Measurements from ENCODE around the gene CCL22.

The CCL22 gene

DNA sequence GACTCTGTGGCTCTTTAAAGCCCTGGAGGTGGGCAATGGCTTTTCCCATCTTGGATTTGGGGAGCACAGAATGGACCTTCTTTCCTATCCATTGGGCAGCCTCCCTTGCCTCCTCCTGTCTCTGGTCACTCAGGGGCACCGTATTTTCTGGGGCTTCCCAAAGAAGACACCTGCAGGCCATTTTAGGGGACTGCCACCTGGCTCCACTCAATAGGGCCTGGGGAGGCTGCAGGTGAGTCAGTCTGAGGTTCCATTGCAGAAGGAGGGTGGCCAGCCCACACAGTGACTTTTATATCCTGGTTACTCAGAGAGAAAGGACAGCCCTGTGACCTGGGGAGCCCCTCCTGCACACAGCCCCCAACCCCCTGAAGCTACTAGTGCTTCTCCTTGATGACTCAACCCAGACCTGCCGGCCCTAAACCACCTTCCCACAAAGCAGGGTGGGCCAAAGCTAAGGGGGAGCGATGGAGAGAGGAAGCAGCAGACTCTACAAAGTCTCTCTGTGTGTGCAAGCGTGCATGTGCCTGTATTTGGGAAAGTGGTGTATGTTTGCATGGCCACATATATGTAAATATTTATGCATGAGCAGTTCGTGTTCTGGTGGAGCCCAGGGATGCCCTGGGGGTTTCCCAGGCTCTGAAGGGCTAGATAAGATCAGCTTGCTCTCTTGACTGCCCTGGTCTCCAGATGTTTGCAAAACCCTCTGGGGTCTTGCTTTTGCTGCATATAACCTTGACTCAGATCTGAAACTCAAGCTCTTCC, 18.7 kb downstream of the CCL22 start:
- TF ChIP-seq, protein P1, sequence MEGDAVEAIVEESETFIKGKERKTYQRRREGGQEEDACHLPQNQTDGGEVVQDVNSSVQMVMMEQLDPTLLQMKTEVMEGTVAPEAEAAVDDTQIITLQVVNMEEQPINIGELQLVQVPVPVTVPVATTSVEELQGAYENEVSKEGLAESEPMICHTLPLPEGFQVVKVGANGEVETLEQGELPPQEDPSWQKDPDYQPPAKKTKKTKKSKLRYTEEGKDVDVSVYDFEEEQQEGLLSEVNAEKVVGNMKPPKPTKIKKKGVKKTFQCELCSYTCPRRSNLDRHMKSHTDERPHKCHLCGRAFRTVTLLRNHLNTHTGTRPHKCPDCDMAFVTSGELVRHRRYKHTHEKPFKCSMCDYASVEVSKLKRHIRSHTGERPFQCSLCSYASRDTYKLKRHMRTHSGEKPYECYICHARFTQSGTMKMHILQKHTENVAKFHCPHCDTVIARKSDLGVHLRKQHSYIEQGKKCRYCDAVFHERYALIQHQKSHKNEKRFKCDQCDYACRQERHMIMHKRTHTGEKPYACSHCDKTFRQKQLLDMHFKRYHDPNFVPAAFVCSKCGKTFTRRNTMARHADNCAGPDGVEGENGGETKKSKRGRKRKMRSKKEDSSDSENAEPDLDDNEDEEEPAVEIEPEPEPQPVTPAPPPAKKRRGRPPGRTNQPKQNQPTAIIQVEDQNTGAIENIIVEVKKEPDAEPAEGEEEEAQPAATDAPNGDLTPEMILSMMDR (IDR thresholded peaks at IDR 0.05), result no peak
- peak overlapping the region; percentile 49 to 52 for H3K27ac ChIP-seq

GRCh38 chr16:57379579-57379978, 21.0 kb downstream of the CCL22 start:
- Histone ChIP-seq H3K27me3 (no peaks in the 10 kb centered on the region), H3K9me3 (no peaks in the 10 kb centered on the region), H3K27ac (peak overlapping the region; percentile 49 to 52), H3K36me3 (peaks cover 23 to 48% (median 46%) of the 10 kb centered on the region in 3 donors), H3K4me1 (peaks cover 0 to 98% (median 70%) of the 10 kb centered on the region in 4 donors), H3K4me3 (no peak overlapping the region)
- no peak for DNase-seq
- TF ChIP-seq, protein P1 (IDR thresholded peaks at IDR 0.05), result no peak
- intact Hi-C loops (cut with DNase I; ENCODE audit: low total_unique reads), result loop anchor here (5.0 kb wide), 1 partner anchor 38 kb away; no protein-coding TSS in a partner anchor

More for the DNA sequence above, 18.7 kb downstream of the CCL22 start:
- DNase-seq, result no peak
- Histone ChIP-seq H3K27me3 (no peaks in the 10 kb centered on the region), H3K4me1 (peaks cover 0 to 80% (median 61%) of the 10 kb centered on the region in 4 donors), H3K4me3 (no peak overlapping the region), H3K36me3 (peaks cover 15 to 36% (median 32%) of the 10 kb centered on the region in 3 donors), H3K9me3 (no peaks in the 10 kb centered on the region)
- intact Hi-C loops (cut with DNase I; ENCODE audit: low total_unique reads), result loop anchor here (5.0 kb wide), 1 partner anchor 40 kb away; no protein-coding TSS in a partner anchor

DNA sequence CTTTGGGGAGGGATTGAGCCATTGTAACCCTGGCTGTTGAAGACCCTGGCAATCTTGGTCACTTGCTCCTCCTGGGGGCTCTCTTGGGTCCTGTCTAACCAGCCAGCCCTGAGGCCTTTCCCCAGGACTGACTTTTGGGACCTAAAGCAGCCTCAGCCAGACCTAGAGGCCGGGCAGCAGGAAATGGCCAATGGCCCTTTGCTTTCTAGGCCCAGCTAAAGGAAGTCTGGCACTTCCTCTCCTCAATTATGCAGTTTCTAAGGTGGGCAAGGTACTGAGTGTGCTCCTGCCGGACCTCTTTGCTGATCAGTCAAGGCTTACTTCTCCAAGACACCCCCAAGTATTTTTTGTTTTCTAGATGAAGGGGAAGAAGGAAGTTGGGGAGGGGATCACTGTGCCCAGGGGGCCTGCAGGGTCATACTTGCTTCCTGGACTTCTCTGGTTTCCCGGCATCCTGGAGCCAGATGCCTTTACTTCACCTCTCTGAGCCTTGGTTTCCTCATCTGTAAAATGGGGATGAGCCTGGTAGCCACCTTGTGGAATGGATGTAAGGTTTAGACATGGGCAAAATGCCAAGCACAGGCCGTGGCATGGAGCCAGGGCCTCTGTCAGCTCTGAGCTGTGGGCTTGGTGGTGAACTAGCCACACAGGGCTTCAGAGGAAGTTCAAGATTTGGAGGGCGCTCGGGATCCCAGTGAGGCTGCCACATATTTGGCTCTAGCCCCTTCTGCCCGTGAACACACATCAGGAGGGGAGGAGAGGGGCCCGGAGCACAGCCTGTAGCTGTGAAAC, 22.3 kb downstream of the CCL22 start:
- H3K27ac ChIP-seq, result peak overlapping the region; percentile 49 to 52
- H3K4me3 ChIP-seq, result no peak overlapping the region
- peaks cover 23 to 48% (median 46%) of the 10 kb centered on the region in 3 donors for H3K36me3 ChIP-seq
- DNase-seq, result no peak
- intact Hi-C loops (cut with DNase I; ENCODE audit: low total_unique reads), result no loop called here
- TF ChIP-seq, protein P1 (IDR thresholded peaks at IDR 0.05), result no peak
- no peaks in the 10 kb centered on the region for H3K27me3 ChIP-seq
- H3K9me3 ChIP-seq, result no peaks in the 10 kb centered on the region
- H3K4me1 ChIP-seq, result peaks cover 0 to 96% (median 61%) of the 10 kb centered on the region in 4 donors

DNA sequence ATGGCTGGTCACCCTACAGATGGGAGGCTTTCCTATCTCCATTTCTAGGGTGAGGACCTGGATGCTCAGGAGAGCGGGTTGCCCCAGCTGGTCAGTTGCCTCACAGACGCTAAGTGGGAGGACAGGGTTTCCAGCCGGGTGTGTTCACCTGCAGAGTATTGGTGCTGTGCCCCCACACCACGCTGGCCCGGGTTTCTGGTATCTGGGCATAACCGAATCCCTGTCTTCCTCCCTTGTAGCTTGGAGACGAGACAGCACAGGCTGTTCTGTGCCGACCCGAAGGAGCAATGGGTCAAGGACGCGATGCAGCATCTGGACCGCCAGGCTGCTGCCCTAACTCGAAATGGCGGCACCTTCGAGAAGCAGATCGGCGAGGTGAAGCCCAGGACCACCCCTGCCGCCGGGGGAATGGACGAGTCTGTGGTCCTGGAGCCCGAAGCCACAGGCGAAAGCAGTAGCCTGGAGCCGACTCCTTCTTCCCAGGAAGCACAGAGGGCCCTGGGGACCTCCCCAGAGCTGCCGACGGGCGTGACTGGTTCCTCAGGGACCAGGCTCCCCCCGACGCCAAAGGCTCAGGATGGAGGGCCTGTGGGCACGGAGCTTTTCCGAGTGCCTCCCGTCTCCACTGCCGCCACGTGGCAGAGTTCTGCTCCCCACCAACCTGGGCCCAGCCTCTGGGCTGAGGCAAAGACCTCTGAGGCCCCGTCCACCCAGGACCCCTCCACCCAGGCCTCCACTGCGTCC, 23.4 kb downstream of the CCL22 start:
- no peaks in the 10 kb centered on the region for H3K27me3 ChIP-seq
- H3K9me3 ChIP-seq, result no peaks in the 10 kb centered on the region
- intact Hi-C loops (cut with DNase I; ENCODE audit: low total_unique reads), result no loop called here
- peaks cover 0 to 96% (median 59%) of the 10 kb centered on the region in 4 donors for H3K4me1 ChIP-seq
- H3K36me3 ChIP-seq, result peaks cover 23 to 48% (median 46%) of the 10 kb centered on the region in 3 donors
- TF ChIP-seq, protein P1 (IDR thresholded peaks at IDR 0.05), result no peak
- DNase-seq, result no peak
- H3K4me3 ChIP-seq, result no peak overlapping the region
- peak overlapping the region; percentile 49 to 52 for H3K27ac ChIP-seq

All from tibial artery (tissue), 4 donors.